Activated T-helper 1 cell treated with anti-CD3 and anti-CD28 coated beads, Interleukin-12 subunit alpha, Interleukin-12 subunit beta, Interleukin-2, Interleukin-4 antibody, amounts not matched to agents 30 ng/mL and 10 ng/mL and 1 ng/mL, durations not matched to agents 14 hours and 24 hours and 36 hours (primary cell): ENCODE data around the gene CD248. TPM values are rescaled to one million over a fixed set of nuclear protein-coding genes. Genes with fewer than 3 reads are reported as not detected.

Source experiments
- DNase-seq: peaks from one replicate; pipeline ENCODE4 v3.0.0; 2021; ENCODE audit warnings: low spot score
- H3K27ac Mint-ChIP-seq: one replicate; pipeline ENCODE4 v1.8.0; 2021; ENCODE audit warnings: mild to moderate bottlenecking, mixed read lengths
- H3K27me3 Mint-ChIP-seq: one replicate; pipeline ENCODE4 v1.8.0; 2022; ENCODE audit warnings: mild to moderate bottlenecking, moderate library complexity, mixed read lengths; ENCODE audit not compliant: insufficient read depth
- H3K36me3 Mint-ChIP-seq: one replicate; pipeline ENCODE4 v1.8.0; 2021; ENCODE audit warnings: low read depth, mixed read lengths
- H3K4me1 Mint-ChIP-seq: one replicate; pipeline ENCODE4 v1.8.0; 2021; ENCODE audit warnings: low read depth, mixed read lengths
- H3K4me3 Mint-ChIP-seq: one replicate; pipeline ENCODE4 v1.8.0; 2021; ENCODE audit warnings: mild to moderate bottlenecking, moderate library complexity, mixed read lengths
- H3K9me3 Mint-ChIP-seq: one replicate; pipeline ENCODE4 v1.8.0; 2021; ENCODE audit warnings: mixed read lengths
- intact Hi-C: fragments of 100-400 bp; cut with micrococcal nuclease; formaldehyde crosslinking; loops from one replicate; pipeline ENCODE4 v1.15.1; 2024
- total RNA-seq: library from RNA; stranded (reverse); gene quantifications from 2 replicates; pipeline ENCODE4 v1.2.3, GENCODE V29; 2022

The CD248 gene
- total RNA-seq, 1 donor from 2014 or later, result not detected

DNA sequence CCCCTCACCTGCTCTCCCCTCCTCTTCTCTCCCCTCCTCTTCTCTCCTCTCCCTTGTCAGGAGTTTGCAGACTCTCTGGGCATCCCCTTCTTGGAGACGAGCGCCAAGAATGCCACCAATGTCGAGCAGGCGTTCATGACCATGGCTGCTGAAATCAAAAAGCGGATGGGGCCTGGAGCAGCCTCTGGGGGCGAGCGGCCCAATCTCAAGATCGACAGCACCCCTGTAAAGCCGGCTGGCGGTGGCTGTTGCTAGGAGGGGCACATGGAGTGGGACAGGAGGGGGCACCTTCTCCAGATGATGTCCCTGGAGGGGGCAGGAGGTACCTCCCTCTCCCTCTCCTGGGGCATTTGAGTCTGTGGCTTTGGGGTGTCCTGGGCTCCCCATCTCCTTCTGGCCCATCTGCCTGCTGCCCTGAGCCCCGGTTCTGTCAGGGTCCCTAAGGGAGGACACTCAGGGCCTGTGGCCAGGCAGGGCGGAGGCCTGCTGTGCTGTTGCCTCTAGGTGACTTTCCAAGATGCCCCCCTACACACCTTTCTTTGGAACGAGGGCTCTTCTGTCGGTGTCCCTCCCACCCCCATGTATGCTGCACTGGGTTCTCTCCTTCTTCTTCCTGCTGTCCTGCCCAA is 40.7 kb downstream of the CD248 start:
- Mint-ChIP-seq H3K9me3 (no peaks in the 10 kb centered on the region), H3K27ac (no peak overlapping the region), H3K4me1 (peaks cover 6% of the 10 kb centered on the region), H3K36me3 (peaks cover 20% of the 10 kb centered on the region), H3K4me3 (no peak overlapping the region), H3K27me3 (peaks cover 7% of the 10 kb centered on the region)
- no peak for DNase-seq
- intact Hi-C loops, result no loop called here

DNA sequence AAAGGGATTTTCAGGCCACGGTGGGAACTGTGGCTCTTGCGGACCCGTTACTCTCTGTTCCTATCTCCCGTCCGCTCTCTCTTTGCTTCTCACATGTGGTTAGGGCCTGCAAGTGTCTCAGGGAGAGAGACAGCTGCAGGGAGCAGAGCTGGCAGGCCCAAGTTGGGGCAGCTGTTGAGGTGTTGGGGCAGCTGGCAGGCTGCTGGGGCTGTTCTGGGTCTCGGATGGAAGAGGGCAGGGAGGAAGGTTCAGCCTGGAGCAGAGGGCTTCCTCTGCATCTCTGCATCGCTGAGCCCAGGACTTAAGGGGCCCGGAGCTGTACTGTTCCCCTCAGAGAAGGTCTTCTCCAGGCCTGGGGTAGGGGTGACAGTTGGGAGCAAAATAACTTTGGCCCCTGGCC is 41.4 kb downstream of the CD248 start:
- Mint-ChIP-seq H3K4me1 (peaks cover 11% of the 10 kb centered on the region), H3K9me3 (no peaks in the 10 kb centered on the region), H3K36me3 (peaks cover 24% of the 10 kb centered on the region), H3K27ac (no peak overlapping the region), H3K4me3 (no peak overlapping the region), H3K27me3 (peaks cover 7% of the 10 kb centered on the region)
- DNase-seq, result no peak
- intact Hi-C loops, result no loop called here

DNA sequence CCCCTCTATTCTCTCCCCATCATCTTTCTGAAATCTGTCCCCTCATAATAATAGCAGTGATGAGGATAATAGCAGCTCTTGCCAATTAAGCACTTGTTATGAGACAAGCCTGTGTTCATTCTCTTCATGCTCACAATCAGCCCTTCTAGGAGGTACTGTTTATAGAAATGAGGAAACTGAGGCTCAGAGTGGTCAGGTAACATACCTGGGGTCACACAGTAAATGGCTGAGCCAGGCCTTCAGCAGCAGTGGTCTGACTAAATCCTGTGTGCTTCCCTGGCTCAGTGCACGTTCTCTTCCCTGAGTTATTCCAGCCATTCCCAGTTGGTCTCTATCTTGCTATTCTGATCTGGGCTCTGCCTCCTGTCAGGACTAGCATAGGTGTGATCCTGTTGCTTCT is 42.6 kb downstream of the CD248 start:
- Mint-ChIP-seq H3K36me3 (peaks cover 24% of the 10 kb centered on the region), H3K4me3 (no peak overlapping the region), H3K27me3 (peaks cover 3% of the 10 kb centered on the region), H3K9me3 (no peaks in the 10 kb centered on the region), H3K4me1 (peaks cover 22% of the 10 kb centered on the region), H3K27ac (no peak overlapping the region)
- intact Hi-C loops, result no loop called here
- DNase-seq, result no peak

DNA sequence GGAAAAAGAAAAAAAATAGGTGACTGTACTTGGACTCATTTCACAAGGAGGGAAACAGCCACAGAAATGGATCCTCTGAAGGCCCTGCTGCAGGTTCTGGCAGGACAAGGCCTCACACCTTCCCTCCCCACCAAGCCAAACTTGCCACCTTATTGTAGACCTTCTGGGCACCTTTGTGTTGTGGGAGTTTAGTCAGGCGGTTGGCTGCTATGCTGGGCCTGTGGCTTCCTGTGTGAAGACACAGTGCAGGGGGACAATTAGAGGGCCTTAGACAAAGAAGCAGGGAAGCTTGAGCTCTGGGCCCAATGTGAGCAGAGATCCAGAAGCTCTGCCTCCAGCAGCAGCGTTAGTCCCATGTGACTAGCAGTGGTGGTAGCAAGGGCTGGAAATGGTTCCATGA is 44.2 kb downstream of the CD248 start:
- Mint-ChIP-seq H3K4me3 (peak overlapping the region; percentile 50), H3K9me3 (no peaks in the 10 kb centered on the region), H3K27ac (peak overlapping the region; percentile 53), H3K4me1 (peaks cover 27% of the 10 kb centered on the region), H3K27me3 (peaks cover 2% of the 10 kb centered on the region), H3K36me3 (peaks cover 24% of the 10 kb centered on the region)
- no peak for DNase-seq
- intact Hi-C loops, result no loop called here

DNA sequence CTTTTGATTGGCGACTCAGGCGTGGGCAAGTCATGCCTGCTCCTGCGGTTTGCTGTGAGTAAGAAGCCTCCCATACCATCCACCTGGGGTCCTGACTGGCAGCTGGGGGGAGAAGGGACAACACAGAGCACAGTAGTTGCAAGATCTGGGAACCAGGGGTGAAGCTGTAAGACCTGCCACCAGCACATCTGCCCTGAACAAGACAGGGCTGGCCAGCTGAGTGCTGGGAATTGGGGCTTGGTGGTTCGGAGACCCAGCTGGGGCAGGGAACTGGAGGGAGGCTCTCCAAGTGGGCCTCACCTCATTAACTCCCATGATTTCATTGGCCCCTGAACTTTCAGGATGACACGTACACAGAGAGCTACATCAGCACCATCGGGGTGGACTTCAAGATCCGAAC is 45.0 kb downstream of the CD248 start:
- Mint-ChIP-seq H3K27me3 (peaks cover 2% of the 10 kb centered on the region), H3K9me3 (no peaks in the 10 kb centered on the region), H3K4me1 (peaks cover 34% of the 10 kb centered on the region), H3K27ac (no peak overlapping the region), H3K4me3 (peak overlapping the region; percentile 50), H3K36me3 (peaks cover 24% of the 10 kb centered on the region)
- intact Hi-C loops, result no loop called here
- DNase-seq, result no peak

DNA sequence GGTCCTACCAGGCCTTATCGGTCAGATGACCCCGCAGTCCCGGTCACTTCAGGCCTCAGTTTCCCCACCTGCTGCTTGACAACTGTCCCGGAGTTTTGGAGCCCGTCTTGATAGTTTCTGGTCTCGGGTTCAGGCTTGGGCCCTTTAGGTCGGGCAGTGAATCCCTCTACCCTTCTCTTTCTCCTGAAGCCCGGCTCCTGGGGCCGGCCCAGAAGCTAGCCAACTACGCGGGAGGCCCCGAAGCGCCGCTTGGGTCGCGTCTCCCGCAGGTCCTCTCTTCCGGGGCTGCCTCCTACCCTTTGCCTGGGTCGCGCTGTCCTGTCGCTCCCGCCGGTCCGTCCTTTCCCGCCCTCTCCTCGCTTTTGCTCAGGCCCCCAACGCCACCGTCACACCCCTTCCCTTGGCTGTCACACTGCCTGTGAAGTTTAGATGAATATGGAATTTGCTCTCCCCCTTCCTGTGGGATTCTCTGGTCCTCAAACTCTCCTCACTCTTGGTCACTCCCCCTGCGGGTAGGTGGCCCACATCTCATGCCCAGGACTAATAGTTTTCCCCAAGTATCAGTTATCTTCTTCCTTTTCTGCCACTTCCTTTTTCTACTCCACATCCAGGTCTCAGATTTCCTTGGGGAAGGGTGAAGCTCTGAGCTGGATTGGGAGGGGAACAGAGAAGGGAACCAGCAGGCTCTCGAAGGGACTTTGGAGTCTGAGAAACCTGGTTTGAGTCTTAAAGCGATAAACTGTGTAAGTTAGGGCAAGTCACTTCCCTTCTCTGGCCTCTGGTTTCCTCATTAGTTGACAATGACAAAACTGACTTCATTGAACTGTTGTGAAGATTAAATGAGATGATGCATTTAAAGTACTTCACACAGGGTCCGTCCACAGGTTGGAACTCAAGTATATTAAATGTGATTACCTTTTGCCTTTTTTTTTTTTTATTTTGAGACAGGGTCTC is 47.6 kb downstream of the CD248 start:
- peaks cover 2% of the 10 kb centered on the region for H3K27me3 Mint-ChIP-seq
- H3K4me1 Mint-ChIP-seq, result peaks cover 35% of the 10 kb centered on the region
- DNase-seq, result no peak
- peaks cover 22% of the 10 kb centered on the region for H3K36me3 Mint-ChIP-seq
- intact Hi-C loops, result loop anchor here (1.0 to 5.0 kb wide), 14 partner anchors 9 to 654 kb away; partner anchors contain the start of genes B4GAT1, BANF1, BRMS1 and CCDC85B
- no peaks in the 10 kb centered on the region for H3K9me3 Mint-ChIP-seq
- H3K27ac Mint-ChIP-seq, result peak overlapping the region; percentile 80
- H3K4me3 Mint-ChIP-seq, result peak overlapping the region; percentile 90

DNA sequence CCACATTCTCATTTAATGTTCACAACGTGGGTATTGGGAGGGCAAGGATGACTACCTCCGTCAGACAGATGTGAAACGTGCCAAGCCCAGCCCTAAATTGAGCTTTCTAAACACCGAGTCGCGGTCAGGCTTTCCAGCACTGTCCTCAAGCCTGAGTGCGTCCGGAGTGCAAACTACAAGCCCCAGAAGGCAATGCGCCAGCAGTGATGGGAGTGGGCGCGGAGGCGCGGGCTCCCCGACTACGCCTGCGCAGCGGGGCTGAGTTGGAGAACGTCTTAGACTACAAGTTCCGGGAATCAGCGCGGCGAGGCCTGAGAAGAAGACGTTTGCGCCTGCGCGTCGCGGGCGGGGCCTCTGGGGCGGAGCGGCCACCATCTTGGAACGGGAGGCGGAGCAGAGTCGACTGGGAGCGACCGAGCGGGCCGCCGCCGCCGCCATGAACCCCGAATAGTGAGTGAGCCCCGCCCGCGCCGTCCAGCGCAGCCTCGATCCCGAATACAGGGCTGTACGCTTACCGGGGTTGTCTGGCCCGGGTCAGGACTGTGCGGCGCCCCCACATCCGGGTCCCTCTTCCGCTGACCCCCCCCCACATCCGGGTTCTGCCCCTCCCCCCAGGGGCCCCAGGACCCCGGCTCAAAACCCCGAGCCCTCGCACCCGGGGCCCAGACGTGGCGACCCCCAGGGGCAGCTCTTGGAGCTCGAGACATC is 48.4 kb downstream of the CD248 start, which contains the start of gene RAB1B:
RAB1B (plus strand) TSS at position 396 of the 708 bp plus-strand sequence; CDS start at position 437, 41 bp downstream.
- Mint-ChIP-seq H3K27ac (peak within 1 kb of the TSS; percentile 90), H3K4me3 (peak within 1 kb of the TSS; percentile 90), H3K36me3 (peaks cover 19% of the 10 kb centered on the region), H3K4me1 (peaks cover 35% of the 10 kb centered on the region), H3K9me3 (no peaks in the 10 kb centered on the region), H3K27me3 (peaks cover 2% of the 10 kb centered on the region)
- intact Hi-C loops, result loop anchor here (1.0 to 5.0 kb wide), 14 partner anchors 10 to 653 kb away; partner anchors contain the start of genes B4GAT1, BANF1, BRMS1 and CCDC85B
- peak; percentile 100 for DNase-seq

DNA sequence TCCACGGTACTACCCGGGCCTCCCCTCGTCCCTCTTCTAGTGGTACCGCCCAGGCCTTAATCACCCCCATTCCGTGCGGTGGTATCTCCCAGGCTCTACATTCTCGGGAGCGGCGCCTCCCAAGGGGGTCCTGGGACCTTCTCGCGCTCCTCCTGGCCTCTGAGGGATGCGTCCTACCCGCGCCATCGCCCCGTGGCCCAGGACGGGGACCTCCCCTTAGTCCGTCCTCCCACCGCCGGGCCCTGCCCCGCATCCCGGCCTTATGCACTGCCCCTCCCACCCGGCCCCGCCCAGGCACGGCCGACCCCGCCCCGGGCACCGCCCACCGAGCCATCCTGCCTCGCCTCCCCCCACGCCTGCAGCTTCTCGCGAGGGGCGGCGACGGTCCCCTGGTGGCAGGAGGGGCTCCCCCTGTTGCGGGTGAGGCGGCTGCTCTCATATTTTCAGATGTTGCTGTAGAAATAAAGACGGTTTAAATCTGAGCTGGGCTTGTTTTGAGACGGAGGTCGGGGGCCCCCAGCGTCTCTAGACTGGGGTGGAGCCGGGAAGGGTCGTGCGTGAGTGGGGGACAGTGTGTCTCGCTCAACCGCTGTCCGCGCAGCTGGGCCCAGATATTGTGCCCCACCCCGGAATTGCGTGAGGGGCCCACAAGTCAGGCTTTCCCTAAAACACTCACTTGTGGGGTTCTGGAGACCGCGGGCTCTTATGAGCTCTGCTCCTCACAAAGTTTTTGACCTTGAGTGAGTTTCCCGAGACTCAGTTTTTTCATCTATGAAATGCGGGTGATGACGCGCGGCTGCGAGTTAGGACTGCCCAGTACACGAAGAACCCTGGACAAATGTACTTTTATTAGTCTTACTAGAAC is 49.2 kb downstream of the CD248 start:
- peak; percentile 77 for DNase-seq
- H3K27ac Mint-ChIP-seq, result peak overlapping the region; percentile 90
- intact Hi-C loops, result loop anchor here (1.0 to 5.0 kb wide), 15 partner anchors 11 to 652 kb away; partner anchors contain the start of genes B4GAT1, BANF1, BRMS1 and CCDC85B
- peaks cover 22% of the 10 kb centered on the region for H3K36me3 Mint-ChIP-seq
- peaks cover 35% of the 10 kb centered on the region for H3K4me1 Mint-ChIP-seq
- H3K4me3 Mint-ChIP-seq, result peak overlapping the region; percentile 90
- peaks cover 2% of the 10 kb centered on the region for H3K27me3 Mint-ChIP-seq
- no peaks in the 10 kb centered on the region for H3K9me3 Mint-ChIP-seq

DNA sequence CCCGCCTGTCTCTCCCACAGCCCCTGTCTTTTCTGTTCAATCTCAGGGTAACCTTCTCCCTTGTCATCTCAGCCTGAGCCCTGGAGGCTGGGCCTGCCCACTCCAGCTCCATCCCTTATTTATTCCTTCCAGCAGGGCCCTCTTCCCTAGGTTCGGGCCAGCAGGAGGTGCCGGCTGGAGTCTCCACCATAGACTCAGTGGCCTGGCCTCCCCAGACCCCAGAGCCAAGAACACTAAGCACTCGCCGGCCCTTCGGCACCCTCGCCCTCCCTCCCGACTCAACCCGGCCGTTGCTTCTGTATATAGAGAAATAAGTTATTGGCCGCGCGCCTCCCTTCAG is 49.8 kb downstream of the CD248 start:
- Mint-ChIP-seq H3K4me3 (peak overlapping the region; percentile 76), H3K9me3 (no peaks in the 10 kb centered on the region), H3K27me3 (peaks cover 2% of the 10 kb centered on the region), H3K36me3 (peaks cover 25% of the 10 kb centered on the region), H3K4me1 (peaks cover 35% of the 10 kb centered on the region), H3K27ac (peak overlapping the region; percentile 85)
- no peak for DNase-seq
- intact Hi-C loops, result loop anchor here (1.0 to 5.0 kb wide), 7 partner anchors 45 to 555 kb away; partner anchors contain the start of genes B4GAT1, BANF1, BRMS1 and CCDC85B

DNA sequence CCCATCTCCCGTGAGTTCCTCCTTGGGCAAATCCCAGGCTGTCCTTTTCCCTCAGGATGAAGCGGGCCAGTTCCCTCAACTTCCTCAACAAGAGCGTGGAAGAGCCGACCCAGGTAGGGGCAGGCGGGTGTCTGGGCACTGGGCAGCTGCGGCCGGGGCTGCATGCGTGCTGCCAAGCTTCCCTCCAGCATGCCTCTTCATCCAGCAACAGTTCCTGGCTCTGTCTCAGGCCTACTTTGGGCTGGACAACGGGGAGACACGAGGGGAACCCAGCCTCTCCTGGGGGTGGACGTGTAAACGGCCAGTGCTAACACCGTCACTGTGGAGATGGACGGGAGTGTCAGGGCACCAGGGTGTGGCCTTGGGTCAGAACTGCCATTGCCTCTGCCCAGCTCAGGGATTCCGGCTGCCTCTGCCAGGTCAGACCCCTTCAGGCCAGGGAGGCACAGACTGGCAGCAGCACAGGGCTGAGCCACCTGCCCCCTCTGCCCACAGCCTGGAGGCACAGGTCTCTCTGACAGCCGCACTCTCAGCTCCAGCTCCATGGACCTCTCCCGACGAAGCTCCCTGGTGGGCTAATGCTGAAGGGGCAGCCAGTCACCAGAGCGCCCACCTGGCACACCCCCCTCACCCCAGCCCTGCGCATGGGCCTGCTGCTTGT is 50.3 kb downstream of the CD248 start:
- no peak overlapping the region for H3K27ac Mint-ChIP-seq
- intact Hi-C loops, result loop anchor here (1.0 to 5.0 kb wide), 7 partner anchors 44 to 554 kb away; partner anchors contain the start of genes B4GAT1, BANF1, BRMS1 and CCDC85B
- H3K4me3 Mint-ChIP-seq, result peak overlapping the region; percentile 76
- H3K27me3 Mint-ChIP-seq, result peaks cover 2% of the 10 kb centered on the region
- H3K9me3 Mint-ChIP-seq, result no peaks in the 10 kb centered on the region
- peaks cover 30% of the 10 kb centered on the region for H3K4me1 Mint-ChIP-seq
- H3K36me3 Mint-ChIP-seq, result peaks cover 27% of the 10 kb centered on the region
- DNase-seq, result no peak

DNA sequence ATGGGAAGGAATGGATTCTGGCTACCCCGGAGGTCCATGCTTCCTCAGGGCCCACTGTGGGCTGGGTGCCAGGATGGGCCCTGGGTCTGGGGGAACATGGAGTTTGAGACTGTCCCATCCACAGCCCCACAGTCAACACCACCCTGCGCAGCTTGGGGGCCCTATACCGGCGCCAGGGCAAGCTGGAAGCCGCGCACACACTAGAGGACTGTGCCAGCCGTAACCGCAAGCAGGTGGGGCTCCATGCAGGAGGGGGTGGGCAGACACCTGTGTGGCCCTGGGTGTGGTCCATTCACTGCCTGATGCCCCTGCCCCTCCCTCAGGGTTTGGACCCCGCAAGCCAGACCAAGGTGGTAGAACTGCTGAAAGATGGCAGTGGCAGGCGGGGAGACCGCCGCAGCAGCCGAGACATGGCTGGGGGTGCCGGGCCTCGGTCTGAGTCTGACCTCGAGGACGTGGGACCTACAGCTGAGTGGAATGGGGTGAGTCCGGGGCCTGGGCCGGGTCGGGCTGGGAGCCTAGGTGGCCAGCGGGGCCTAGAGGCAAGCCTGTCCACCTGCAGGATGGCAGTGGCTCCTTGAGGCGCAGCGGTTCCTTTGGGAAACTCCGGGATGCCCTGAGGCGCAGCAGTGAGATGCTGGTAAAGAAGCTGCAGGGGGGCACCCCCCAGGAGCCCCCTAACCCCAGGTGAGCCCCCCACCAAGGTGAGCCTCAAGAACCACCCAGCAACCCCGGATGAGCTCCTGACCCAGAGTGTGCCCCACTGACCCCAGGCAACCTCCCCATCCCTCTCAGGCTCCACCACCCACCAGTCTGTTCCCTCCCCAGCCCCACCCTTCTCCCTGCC is 51.1 kb downstream of the CD248 start:
- intact Hi-C loops, result loop anchor here (5.0 kb wide), 6 partner anchors 82 to 553 kb away; partner anchors contain the start of genes B4GAT1, BANF1, BRMS1 and CCDC85B
- no peak for DNase-seq
- Mint-ChIP-seq H3K4me1 (peaks cover 27% of the 10 kb centered on the region), H3K4me3 (no peak overlapping the region), H3K36me3 (peaks cover 25% of the 10 kb centered on the region), H3K27ac (no peak overlapping the region), H3K9me3 (no peaks in the 10 kb centered on the region), H3K27me3 (peaks cover 2% of the 10 kb centered on the region)
